Dedifferentiated amniotic fluid mesenchymal stem cell (primary cell): ENCODE data around the gene SLU7.

ENCODE experiments used
- DNase-seq: peaks from one replicate; pipeline ENCODE4 v3.0.0-alpha.2; 2016; ENCODE audit errors: extremely low spot score

The SLU7 gene

DNA sequence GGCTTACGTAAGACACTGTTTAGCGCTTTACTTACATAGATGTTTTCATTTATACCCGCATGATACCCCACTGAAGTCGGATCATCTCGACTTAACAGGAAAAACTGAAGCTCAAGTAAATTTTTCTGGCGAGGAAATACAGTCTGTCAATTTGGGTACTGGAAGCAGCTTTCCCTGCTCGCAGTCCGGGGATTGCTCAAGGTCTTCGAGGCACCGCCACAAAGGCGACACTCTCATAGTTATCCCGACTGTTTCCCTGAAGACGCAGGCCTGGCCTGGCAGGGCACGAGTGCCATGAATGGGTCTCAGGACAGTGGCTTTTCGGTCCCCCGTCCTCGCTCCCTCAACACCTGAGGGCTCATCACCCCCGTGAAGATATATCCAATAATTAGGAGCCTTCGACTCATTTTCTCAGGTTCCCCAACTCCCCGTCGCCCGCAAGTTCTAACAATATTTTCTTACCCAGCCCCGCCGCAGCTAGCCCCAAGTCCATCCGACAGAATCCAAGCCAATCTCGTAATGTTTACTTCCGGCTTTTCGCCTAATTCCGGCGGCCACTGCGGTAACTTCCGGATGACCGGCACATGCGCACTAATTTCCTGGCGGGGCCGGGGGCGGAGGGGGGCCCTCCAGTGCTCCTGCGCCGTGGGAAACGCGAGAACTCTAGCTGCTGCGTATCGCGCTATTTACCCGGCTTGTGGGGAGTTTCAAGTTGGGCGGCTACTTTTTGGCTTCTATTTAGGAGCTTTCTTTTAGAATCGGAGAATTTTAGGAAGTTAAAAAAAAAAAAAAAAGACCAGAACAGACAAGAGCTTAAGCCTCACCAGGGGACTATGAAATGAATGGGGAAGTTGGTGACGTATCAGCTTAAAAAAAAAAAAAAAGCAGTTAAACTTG, at the start of gene SLU7:
Gene SLU7, minus strand, starts transcription at position 521 of the 897 bp plus-strand sequence. CDS start 3,787 bp downstream, outside the sequence.
- peak; percentile 98 for DNase-seq

DNA sequence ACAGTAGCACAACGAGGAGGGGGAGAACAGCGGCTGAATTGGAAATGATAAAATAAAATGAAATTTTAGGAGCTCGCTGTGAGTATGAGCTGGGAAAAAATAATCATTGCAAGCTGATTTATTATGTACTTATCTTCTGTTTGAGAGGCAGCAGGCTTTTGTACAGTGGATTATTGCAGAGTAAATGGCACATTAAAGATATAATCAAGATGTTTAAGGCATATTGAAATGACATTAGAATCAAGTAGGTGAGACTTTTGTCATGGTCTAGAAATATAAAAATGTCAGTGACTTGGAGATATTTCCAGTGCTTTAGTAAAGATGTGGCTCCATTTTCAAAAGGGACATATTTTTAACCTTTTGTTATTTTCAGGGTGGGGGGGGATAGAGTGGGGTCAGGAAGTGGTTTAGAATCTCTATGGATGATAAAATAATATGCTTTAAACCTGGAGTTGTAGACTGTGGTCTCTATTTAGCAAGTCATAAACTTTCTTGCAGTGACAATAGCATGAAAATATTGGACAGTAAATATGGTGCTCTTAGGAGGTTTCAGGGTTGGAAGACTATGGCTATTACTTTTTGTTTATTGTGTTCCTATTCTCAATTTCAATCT, 49.6 kb upstream of the SLU7 start:
- DNase-seq, result no peak

DNA sequence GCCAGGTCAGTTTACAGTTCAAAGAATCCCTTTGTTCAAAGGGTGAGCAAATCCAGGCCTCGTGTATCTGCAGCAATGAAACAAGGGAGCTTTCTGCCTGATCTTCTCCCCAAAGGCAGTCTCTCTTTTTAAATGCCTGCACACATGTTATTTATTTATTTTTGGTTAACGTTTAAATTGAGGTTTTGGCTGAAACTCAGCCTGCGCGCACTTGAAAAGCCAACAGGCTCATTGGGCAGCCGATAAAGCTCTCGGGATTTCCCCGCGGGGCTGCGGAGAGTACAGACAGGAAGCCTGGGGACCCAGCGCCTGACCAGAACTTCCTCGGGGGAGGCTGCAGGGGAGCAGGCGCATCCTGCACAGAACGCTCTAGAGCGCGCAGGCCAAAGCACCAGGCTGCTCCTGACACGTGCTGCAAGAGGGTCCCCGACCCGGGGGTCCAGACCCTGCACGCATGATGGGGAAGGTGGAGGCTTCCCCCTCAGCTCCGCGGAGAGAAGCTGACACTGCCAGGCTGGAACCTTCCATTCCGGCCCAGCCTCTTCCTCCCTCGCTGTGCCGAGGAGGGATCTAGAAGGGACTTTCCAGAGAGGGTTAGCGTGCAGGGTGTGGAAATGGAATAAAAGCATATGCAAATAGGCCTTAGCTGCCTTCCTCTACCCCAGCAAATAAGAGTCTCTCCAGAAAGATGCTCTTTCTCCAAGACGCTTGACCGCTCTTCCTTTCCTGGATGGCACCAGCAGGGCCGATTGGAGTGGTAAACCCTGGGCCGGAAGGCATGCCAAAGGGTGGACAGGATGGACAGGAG, 48.9 kb upstream of the SLU7 start:
- peak; percentile 71 for DNase-seq

DNA sequence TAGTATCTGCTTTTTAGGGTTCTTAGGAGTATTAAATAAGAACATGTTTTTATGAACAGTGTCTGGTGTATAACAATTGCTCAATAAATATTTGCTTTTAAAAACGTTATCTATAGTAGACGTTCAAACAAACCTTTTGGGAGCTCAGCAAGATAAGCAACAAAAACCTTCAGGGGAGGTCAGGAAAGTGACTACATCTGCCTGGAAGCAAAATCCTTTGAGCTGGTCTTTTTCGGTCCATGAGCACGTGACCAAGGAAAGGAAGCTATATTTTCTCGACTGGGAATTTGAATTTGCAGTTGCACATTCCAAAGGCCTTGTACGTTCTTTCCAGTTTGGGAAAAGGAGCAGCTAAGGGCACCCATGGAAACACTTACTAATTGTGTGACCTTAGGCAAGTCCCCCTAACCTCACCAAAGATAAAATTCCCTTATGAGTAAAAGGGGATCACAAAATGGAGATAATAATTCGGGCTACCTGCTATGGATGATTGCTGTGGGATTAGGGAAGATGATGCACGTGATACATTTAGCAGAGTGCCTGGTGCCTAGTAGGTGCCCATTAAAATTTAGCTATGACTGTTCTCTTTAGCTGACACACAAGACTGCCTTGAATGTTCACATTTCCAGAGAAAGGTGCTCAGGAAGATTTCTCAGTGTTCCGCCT, 48.1 kb upstream of the SLU7 start:
- DNase-seq, result no peak

DNA sequence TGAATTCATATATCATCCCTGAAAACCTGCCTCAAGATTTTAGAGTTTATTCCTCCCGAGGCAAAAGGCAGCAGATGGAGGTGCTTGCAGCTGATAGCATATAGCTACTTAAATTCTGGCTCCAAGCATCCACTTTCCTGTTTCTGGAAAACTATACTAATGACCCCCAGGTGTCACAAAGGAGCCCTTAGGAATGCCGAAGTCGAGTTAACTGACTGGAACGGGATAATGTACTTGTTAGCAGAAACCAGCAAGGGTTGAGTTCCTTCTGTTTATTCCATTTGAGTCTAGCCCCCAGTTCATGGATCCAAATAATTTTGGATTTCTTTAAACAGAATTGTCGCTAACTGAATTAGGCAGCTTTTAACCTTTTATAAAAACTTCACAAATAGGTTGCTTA, 47.2 kb upstream of the SLU7 start:
- no peak for DNase-seq

DNA sequence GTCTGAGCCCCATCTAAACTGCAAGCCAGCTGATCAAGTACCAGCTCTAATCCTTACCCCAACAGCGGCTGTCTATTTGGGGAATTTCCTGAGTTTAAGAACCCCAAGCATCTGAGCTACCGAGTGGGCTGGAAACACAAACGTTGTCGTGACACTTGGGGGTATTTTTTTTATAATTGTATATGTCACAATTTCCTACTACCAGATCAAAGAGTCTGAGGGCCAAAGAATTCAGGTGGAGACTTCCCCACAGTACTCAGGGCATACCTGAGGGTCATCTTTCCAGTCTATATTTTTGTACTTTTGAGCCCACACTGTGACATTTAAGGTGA, 45.6 kb upstream of the SLU7 start:
- no peak for DNase-seq

DNA sequence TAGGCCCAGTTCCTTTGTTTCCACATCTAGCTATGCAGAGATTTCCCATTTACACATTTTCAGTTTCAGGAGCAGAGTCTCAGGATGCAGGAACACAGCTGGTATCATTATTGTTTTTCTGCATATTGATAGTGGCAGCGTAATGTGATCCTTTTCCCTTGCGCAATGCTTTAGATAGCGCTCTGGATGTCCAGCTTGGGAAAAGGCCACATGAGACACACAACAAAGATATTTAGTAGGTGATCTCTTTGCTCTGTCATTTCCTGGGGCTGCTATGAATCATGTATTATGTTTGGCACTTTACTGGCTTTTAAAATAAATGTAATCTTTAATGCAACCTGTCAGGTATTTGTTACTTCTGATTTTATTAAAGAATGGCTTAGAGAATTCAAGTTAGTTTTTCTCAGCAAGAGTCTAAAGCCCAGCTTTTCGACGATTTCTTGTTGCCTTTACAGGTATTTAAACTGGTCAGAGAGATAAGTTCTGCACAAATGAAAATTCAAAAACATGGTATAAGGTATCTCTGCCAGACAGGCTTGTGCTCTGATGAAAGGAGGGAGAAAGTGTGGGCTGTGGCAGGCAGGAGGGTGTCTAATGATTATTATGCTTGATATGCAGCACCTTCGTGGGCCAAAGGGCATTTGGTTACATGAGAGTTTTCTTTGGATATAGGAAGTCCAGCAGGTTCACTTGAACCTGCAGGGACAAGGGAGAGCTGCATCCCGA, 45.0 kb upstream of the SLU7 start:
- peak; percentile 51 for DNase-seq

DNA sequence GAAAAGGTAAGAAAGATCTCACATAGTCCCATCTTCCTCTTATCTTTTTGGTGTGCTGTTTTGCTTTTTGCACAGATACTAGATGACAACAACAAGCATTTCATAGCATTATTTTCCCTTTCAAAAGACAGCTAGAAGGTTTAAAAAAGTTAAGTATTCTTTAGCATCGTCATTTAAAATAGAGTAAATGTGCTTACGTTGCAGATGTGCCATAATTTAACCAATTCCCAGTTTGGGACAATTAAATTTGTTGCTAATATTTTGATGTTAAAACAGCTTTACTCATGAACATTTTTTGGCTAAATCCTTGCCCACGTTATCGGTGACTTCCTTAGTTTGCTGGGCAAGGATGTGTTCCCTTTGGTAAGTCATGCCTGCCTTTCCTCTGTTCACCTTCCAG, 44.3 kb upstream of the SLU7 start:
- no peak for DNase-seq

DNA sequence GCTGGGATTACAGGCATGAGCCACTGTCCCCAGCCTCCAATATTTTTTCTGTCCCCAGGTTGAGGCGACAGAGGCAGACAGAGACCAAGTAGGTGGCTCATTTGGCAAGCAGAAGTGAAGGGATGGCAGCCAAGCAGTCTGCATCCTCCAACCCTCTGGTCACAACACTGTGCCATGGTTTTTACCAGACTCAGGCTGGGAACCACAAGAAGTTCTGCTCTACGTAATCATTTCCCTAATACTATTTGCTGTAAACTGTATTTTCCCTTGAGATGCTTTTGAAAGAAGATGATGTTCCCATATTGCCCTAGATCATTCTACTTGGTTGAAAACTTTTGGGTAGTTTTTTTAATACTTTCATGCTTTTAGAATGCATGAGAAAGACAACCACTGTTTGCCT, 43.3 kb upstream of the SLU7 start:
- DNase-seq, result no peak

DNA sequence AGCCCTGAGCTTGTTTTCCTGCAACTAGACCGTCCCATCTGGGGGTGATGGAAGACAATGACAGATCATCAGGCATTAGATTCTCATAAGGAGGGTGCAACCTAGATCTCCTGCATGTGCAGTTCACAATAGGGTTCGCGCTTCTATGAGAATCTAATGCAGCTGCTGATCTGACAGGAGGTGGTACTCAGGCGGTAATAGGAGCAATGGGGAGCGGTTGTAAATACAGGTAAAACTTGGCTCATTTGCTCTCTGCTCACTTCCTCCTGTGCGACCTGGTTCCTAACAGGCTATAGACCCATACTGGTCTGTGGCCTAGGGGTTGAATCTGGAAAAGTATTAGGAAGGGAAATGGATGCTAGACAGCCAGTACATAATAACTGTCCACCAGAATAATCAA, 42.5 kb upstream of the SLU7 start:
- no peak for DNase-seq

DNA sequence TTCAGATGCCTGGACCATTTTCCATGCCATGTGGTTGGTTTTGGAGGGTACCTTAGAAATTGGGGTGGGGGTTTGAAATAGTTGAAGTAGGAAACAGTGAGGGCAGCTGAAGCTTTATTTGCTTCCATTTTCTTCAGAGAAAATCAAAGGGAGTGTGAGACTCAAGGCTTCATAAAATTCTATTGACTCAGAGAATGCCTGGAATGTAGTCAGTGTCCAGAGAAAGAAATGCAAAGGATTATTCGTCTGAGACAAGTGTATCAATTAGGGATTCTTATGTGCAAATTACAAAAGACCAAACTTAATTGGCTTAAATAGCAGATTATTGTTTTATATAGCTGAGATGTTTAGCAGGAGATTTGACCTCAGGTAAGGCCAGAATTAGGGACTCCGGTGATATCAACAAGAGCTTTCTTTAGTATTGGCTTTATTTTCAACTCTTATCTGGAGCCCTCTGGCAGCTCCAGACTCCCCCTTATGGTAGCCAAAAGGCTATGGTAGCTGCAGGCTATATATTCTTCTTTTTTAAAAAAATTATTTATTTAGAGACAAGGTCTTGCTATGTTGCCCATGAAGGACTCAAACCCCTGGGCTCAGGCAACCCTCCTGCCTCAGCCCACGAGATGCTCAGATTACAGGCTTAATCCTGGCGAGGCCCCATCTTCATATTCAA, 41.6 kb upstream of the SLU7 start:
- no peak for DNase-seq

DNA sequence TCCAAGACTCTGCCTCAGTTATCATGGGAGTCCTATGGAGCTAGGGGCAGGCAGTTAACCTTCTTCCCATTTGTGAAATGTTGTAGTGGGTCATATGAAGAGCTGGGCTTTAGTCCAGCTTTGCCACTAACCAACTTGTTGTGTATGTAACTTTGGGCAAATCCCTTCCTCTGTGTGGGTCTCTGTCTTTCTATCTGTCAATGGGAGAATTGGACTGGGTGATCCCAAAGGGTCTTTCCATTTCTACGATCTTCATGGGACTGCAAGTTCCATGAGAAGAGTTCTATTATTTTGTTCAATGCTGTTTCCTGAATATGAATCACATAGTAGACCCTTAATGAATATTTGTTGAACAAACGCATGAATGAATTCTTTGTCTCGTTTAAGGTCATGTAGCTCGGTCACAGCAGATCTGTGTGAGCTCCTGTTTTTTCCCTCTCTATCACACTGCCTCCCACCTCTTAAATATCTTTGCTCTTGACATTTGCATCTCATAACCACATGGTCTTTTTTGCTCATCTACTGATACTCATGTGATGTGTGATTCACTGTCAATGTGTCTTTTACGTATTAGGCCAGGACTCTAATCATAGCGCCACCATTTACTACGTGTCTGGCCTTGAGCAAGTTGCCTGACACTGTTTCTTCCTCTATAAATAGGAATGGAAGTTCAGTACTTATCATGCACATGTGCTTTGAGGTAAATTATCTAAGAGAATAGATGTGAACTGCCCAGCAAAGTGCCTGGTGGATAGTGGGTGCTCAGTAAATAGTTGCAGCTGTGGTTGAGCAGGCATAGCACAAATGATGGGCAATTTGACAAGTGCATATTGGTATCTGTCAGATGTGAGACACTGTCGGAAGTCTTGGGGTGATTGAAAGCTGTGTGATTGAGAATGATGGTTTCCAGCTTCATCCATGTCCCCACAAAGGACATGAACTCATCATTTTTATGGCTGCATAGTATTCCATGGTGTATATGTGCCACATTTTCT, 40.2 kb upstream of the SLU7 start:
- no peak for DNase-seq

DNA sequence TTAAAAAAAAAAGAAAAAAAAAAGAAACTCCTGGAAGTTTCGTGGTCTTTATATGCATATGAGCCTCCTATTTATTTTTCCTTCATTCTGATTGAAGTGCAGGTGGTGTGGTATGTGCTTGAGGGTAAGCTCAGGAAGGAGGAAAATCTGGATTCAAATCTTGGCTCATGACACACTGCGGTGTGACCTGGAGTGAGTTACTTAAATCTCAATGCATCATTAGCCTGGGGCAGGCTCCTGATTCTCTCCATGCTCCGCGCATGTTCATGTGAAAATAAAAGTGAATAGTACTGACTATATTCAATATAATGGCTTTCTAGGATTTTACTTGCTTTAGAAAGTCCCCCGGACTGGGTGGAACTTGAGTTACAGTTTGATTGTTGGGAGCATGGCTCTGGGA, 38.4 kb upstream of the SLU7 start:
- DNase-seq, result no peak

DNA sequence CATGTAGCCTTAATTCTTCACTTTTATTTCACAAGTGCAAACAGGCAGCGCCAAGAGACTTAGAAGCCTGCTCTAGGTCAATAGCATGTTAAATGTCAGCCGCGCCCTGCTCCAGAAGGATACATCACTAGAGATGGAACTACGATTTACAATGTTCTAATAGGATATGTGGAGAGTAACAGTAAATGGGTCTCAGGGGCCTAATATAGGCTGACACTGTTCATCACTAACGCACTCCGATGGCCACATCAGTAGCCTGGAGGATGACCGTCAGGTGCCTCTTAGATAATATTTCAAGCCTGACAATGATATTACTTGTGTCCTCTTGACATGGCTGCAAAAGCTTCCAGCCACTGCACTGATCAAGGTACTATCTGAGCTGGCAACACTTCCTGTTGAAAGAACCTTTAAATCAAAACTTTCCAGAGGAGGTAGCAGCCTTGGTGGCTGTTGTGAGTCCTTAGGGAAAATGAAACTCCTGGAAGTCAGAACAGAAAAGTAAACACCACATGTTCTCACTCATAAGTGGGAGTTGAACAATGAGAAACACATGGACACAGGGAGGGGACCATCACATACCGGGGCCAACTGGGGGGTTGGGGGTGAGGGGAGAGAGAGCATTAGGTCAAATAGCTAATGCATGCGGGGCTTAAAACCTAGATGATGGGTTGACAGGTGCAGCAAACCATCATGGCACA, 37.7 kb upstream of the SLU7 start:
- DNase-seq, result no peak

DNA sequence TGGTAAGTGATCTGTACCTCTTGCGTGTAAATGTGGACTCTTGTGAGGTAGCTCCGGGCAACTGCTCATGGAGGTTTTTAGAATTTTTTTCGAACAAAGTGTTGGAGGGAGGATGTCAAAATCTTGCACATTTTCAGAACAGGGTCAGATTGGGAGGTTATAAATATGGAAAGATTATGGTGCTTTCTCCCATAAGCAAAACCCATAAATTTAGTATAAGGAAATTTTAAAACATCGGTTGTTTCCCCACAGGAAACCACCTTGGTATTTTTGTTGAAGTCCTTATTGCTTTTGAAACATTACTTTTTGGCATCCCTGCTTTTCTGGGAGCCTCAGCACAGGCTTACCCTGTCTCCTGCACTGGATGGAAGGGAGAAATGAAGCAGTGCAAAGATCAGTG, 36.7 kb upstream of the SLU7 start:
- no peak for DNase-seq

DNA sequence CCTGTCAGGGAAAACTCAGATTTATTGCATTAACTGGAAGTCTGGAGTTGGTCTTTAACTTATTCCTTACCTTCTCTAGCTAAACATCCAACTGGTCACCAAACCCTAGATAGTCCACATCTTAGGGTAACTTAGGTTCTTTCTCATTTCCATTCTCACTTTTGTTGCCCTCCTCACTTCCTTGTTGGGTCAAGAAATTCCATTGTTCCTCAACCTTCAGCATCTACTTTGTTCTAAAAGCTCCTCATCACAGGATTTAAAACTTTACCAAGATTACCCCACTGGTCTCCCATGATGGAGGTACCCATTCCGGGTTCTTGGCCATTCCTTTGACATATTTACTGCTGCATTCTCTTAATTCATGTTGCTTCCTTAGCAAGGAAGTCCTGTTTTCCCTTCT, 34.9 kb upstream of the SLU7 start:
- DNase-seq, result no peak

DNA sequence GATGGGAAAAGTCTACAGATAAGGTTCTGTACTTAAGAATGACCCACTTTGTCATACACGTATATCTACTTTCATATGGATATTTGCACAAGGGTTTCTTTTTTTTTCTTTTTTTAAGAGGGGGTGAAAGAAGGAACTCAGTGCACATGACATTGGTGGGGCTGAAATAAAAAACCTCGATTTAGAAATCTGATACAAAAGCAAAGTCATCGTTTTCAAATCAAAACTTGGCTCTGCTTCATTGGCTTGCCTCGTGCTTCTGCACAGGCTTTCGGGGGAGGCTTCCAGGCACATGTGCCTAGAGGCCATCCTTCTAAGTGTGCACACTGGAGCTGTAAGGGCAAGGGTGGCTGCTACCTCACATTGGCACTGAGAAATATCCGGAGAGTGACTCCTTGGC, 33.9 kb upstream of the SLU7 start:
- no peak for DNase-seq

DNA sequence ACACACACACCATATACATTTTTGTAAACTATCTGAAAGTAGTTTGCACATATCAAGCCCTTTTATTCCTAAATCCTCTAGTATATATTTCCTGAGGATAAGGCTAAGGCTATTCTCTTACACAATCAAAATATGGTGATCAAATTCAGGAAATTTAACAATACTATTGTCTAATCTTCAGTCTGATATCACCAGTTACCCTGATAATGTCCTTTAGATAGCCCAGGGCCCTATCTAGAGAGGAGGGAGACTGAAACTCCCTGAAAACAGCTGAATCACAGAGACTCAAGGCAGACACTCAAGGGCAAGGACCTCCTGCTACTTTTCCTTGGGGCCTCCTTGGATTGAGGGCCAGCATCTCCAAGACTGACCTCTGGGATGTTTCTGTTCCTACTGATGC, 33.2 kb upstream of the SLU7 start:
- no peak for DNase-seq

DNA sequence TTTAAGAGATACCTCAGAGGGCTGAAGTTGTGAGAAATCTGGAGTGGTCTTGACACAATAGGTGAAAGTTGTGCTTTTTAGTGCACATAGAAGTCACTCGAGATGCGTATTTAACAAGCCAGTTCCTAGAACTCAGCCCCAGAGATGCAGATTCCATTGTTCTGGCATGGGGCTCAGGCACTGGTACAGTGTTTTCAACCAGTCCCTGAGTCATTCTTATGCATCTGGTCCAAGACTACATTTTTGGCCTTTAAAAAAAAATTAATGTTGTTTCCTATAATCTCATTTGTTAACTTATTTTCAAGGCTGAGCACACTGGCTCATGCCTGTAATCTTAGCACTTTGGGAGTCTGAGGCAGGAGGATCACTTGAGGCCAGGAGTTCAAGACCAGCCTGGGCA, 32.4 kb upstream of the SLU7 start:
- DNase-seq, result no peak
